Tibial nerve (tissue), 4 donors: ENCODE data around the gene ZBED1. TPM values are rescaled to one million over a fixed set of nuclear protein-coding genes. Genes with fewer than 3 reads are reported as not detected.
"Not testable (repeated sequence)": the region's sequence is repeated elsewhere in the genome, so short reads cannot be mapped to it uniquely, and the experiment has no call there.

ENCODE experiments used
- DNase-seq, 2 donors: peaks; one replicate each; pipeline ENCODE4 v3.0.0-alpha.2; 2019; ENCODE audit warnings: low spot score in 2 of 2
- H3K27ac ChIP-seq, 4 donors: fragments of 200-600 bp; sonication (generic) in 3 of 4; one replicate each; pipeline ENCODE4 v1.5.1; 2017 to 2019; ENCODE audit warnings: mild to moderate bottlenecking in 1 of 4
- H3K27me3 ChIP-seq, 2 donors: fragments of 200-600 bp; sonication (generic) in 1 of 2; one replicate each; pipeline versions ENCODE4 v1.5.1 to v1.6.0; 2017 to 2019
- H3K36me3 ChIP-seq, 3 donors: fragments of 200-600 bp; sonication (generic); one replicate each; pipeline ENCODE4 v1.5.1; 2018 to 2019
- H3K4me1 ChIP-seq, 4 donors: fragments of 200-600 bp; sonication (generic) in 3 of 4; one replicate each; pipeline ENCODE4 v1.5.1; 2017 to 2019
- H3K4me3 ChIP-seq, 4 donors: fragments of 200-600 bp; sonication (generic) in 3 of 4; one replicate each; pipeline ENCODE4 v1.5.1; 2017 to 2019; ENCODE audit warnings: mild to moderate bottlenecking in 1 of 4, moderate library complexity in 1 of 4
- H3K9me3 ChIP-seq, 4 donors: fragments of 200-600 bp; sonication (generic) in 3 of 4; one replicate each; pipeline ENCODE4 v1.5.1; 2017 to 2019
- EP300 ChIP-seq, 2 donors: sonication (generic); formaldehyde crosslinking; IDR thresholded peaks; one replicate each; pipeline ENCODE4 v1.6.1; 2017; ENCODE audit warnings: antibody characterized with exemption in 2 of 2, mild to moderate bottlenecking in 1 of 2
- POLR2A ChIP-seq, 2 donors: fragments of 450-650 bp; IDR thresholded peaks; one replicate each; pipeline ENCODE4 v1.6.1; 2017; ENCODE audit warnings: antibody characterized with exemption in 2 of 2, mild to moderate bottlenecking in 2 of 2, moderate library complexity in 2 of 2
- WGBS, 2 donors: methylation state at CpG; one replicate each; pipeline ENCODE4 v1.1.5; 2018; 5-methylcytosine and 5-hydroxymethylcytosine counted together
- total RNA-seq, 4 donors: library from RNA; depleted of rRNA; stranded (reverse); fragments of >200 nt; gene quantifications; one replicate each; pipeline ENCODE4 v1.1.0, GENCODE V29; 2016
- TF ChIP-seq, protein P1 (sequence below), 5 experiments: fragments of 200-600 bp in 3 of 5; fragments of 450-650 bp in 2 of 5; sonication (generic) in 3 of 5; IDR thresholded peaks; one replicate each; pipeline ENCODE4 v1.5.1; 2016 to 2019; ENCODE audit warnings: antibody characterized with exemption in 5 of 5, mild to moderate bottlenecking in 3 of 5, moderate library complexity in 2 of 5

Gene ZBED1
- total RNA-seq, 4 donors from 2014 or later, result 35.6 to 68.2 (median 48.2) TPM

DNA sequence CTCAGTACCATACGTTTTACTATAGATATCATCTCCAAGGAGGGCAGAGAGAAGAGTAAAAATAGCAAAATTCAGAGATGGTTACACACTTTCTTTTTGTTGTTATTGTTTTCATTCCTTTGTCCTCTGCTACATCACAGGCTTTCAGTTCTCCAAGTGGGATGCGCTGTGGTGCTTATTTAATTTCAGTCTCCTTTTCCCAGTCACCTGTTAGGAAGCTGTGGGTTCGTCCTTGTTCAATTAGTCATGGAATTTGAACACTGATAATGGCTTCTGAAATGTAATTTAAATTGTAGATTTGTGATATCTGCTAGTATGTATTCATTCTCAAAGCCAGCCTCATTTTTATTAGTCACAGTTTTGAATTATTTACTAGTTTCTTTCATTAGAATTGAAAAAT is 38.8 kb upstream of the ZBED1 start:
- DNase-seq, result no peak
- 63 to 76% methylated on average over 3 of the region's 3 CpGs for WGBS, 2 donors
- no peak overlapping the region for H3K4me3 ChIP-seq
- peaks cover 0 to 20% (median 0%) of the 10 kb centered on the region in 4 donors for H3K4me1 ChIP-seq
- no peaks in the 10 kb centered on the region for H3K9me3 ChIP-seq
- H3K36me3 ChIP-seq, result no peaks in the 10 kb centered on the region
- TF ChIP-seq POLR2A (IDR thresholded peaks at IDR 0.05), result no peak
- no peaks in the 10 kb centered on the region for H3K27me3 ChIP-seq
- no peak overlapping the region for H3K27ac ChIP-seq

DNA sequence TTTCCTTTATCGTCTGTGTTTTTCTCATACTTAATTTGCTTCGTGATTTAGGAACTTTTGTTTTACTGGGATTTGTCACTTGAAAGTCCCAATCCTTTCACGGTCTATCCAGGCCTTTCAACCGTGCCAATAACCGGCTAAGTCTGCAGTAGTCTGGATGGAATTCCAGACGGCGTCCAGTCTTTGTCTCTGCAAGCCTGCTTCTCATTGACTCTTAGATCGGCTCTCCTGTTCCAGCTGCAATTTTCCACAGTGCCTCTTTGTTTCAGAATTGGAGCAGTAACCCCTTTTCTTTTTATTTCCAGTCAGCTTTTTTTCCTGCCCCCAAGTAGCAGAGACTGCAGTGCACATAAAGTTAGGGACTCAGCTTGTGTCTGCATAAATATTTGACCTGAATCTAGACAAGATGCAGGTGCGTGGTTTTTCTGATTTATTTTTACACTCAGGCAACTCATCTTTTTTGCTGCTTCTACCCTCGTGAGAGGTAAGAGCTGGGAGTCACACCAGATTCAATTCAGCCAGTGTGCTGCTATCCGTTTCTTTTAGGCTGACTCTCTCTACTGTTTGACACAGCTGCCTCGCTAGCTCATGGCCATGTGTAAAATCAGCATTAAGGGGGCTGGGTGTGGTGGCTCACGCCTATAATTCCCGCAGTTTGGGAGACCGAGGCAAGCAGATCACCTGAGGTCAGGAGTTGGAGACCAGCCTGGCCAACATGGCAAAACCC is 37.4 kb upstream of the ZBED1 start:
- DNase-seq, result peak in 1 of 2 donors; percentile 14
- Histone ChIP-seq H3K36me3 (no peaks in the 10 kb centered on the region), H3K27me3 (no peaks in the 10 kb centered on the region), H3K27ac (no peak overlapping the region), H3K4me3 (no peak overlapping the region), H3K4me1 (peaks cover 0 to 20% (median 0%) of the 10 kb centered on the region in 4 donors), H3K9me3 (no peaks in the 10 kb centered on the region)
- TF ChIP-seq POLR2A (IDR thresholded peaks at IDR 0.05), result no peak
- TF ChIP-seq, protein P1, sequence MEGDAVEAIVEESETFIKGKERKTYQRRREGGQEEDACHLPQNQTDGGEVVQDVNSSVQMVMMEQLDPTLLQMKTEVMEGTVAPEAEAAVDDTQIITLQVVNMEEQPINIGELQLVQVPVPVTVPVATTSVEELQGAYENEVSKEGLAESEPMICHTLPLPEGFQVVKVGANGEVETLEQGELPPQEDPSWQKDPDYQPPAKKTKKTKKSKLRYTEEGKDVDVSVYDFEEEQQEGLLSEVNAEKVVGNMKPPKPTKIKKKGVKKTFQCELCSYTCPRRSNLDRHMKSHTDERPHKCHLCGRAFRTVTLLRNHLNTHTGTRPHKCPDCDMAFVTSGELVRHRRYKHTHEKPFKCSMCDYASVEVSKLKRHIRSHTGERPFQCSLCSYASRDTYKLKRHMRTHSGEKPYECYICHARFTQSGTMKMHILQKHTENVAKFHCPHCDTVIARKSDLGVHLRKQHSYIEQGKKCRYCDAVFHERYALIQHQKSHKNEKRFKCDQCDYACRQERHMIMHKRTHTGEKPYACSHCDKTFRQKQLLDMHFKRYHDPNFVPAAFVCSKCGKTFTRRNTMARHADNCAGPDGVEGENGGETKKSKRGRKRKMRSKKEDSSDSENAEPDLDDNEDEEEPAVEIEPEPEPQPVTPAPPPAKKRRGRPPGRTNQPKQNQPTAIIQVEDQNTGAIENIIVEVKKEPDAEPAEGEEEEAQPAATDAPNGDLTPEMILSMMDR (IDR thresholded peaks at IDR 0.05), result no peak
- no peak for TF ChIP-seq EP300 (IDR thresholded peaks at IDR 0.05)
- WGBS, 2 donors, result 32 to 35% methylated on average over 15 of the region's 15 CpGs

DNA sequence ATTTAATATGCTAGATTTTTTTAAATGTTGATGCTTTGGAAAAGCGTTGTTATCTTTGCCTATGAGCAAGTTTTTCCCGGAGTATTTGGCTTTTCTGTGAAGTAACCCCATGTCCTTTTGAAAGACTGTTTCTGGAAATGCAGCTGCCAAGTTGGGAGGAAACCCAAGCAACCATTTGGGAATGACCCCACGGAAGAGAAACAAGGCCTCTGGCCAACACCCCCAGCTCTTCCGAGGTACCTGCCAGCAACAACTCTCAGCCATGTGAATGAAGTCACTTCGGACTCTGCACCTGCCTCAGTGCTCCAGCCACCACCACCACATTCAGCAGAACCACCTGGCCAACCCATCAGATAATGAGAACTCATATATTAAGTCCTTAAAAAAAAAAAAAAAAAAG is 36.2 kb upstream of the ZBED1 start:
- 38 to 39% methylated on average over 5 of the region's 5 CpGs for WGBS, 2 donors
- no peak for TF ChIP-seq EP300 (IDR thresholded peaks at IDR 0.05)
- Histone ChIP-seq H3K27ac (no peak overlapping the region), H3K27me3 (peaks cover 0 to 6% of the 10 kb centered on the region in 2 donors), H3K9me3 (no peaks in the 10 kb centered on the region), H3K36me3 (no peaks in the 10 kb centered on the region), H3K4me1 (peaks cover 0 to 20% (median 0%) of the 10 kb centered on the region in 4 donors), H3K4me3 (no peak overlapping the region)
- peak in 1 of 2 donors; percentile 6 for DNase-seq

DNA sequence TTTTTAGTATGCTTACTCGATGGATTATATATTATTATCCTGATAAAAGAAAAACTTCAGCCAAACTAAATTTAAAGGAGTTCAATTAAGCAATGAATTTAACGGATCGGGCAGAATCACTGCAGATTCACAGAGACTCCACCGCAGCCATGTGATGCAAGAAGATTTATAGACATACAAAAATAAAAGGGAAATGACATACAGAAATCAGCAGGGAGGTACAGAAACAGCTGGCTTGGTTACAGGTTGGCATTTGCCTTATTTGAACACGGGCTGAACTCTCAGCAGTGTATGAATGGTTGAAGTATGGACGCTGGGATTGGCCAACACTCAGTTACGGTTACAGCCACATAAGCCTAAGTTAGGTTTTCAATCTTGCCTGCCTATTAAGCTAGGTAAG is 35.4 kb upstream of the ZBED1 start:
- Histone ChIP-seq H3K36me3 (no peaks in the 10 kb centered on the region), H3K27me3 (peaks cover 0 to 6% of the 10 kb centered on the region in 2 donors), H3K27ac (no peak overlapping the region), H3K4me3 (no peak overlapping the region), H3K4me1 (peaks cover 0 to 20% (median 0%) of the 10 kb centered on the region in 4 donors), H3K9me3 (no peaks in the 10 kb centered on the region)
- TF ChIP-seq, protein P1 (IDR thresholded peaks at IDR 0.05), result no peak
- TF ChIP-seq EP300 (IDR thresholded peaks at IDR 0.05), result no peak
- TF ChIP-seq POLR2A (IDR thresholded peaks at IDR 0.05), result no peak
- 89 to 93% methylated on average over 7 of the region's 7 CpGs for WGBS, 2 donors
- no peak for DNase-seq

DNA sequence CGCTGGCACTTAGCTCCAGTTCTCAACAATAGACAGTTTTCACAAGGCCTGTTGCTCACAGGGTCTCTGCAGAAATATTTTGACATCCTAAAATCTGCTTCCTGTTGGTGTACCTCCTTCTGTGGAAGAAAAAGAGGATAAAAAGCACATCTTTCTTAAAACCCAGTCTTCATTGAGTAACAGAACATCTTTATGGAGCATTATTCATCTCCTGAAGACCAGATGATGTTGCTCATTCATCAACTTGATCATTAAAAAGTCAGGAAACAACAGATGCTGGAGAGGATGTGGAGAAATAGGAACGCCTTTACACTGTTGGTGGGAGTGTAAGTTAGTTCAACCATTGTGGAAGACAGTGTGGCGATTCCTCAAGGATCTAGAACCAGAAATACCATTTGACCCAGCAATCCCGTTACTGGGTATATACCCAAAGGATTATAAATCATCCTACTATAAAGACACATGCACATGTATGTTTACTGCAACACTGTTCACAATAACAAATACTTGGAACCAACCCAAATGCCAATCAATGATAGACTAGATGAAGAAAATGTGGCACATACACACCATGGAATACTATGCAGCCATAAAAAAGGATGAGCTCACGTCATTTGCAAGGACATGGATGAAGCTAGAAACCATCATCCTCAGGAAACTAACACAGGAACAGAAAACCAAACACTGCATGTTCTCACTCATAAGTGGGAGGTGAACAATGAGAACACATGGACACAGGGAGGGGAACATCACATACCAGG is 33.7 kb upstream of the ZBED1 start:
- H3K27ac ChIP-seq, H3K27me3 ChIP-seq, H3K4me3 ChIP-seq, DNase-seq, H3K9me3 ChIP-seq, H3K36me3 ChIP-seq: not testable (repeated sequence)
- WGBS, 2 donors, result 57 to 63% methylated on average over 5 of the region's 5 CpGs
- H3K4me1 ChIP-seq, result peaks cover 0 to 20% (median 0%) of the 10 kb centered on the region in 4 donors

DNA sequence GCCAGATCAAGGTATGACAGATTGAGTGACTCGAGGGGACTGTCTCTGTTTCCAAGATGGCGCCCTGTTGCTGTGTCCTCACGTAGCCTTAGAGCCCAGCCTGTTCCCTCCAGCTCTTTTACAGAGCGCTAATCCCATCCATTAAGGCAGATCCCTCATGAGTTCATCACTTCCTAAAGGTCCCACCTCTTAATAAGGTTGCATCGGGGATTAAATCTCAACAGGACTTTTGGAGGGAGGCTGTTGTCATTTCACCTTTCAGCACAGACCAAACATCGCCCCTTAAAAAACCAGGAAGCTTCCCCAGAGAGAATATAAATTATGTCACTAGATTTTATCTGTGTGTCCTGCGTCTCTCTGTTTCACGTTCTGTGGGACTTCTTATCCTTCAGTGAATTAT is 32.6 kb upstream of the ZBED1 start:
- Histone ChIP-seq H3K4me1 (peaks cover 0 to 16% (median 0%) of the 10 kb centered on the region in 4 donors), H3K9me3 (no peaks in the 10 kb centered on the region), H3K27me3 (peaks cover 0 to 6% of the 10 kb centered on the region in 2 donors), H3K4me3 (no peak overlapping the region), H3K36me3 (no peaks in the 10 kb centered on the region), H3K27ac (no peak overlapping the region)
- no peak for TF ChIP-seq POLR2A (IDR thresholded peaks at IDR 0.05)
- TF ChIP-seq, protein P1 (IDR thresholded peaks at IDR 0.05), result no peak
- no peak for TF ChIP-seq EP300 (IDR thresholded peaks at IDR 0.05)
- 46 to 50% methylated on average over 8 of the region's 8 CpGs for WGBS, 2 donors
- no peak for DNase-seq
